HG03108 (cell line): ENCODE data around the gene NDUFAF8.
A peak's percentile ranks its signal among the peaks of the same experiment; 100 is the strongest.
"Not testable (repeated sequence)": the region's sequence is repeated elsewhere in the genome, so short reads cannot be mapped to it uniquely, and the experiment has no call there.

Experiments
- ATAC-seq: cut with Tn5 transposase; IDR thresholded peaks from one replicate; pipeline ENCODE4 v1.9.1; 2021; ENCODE audit warnings: moderate library complexity; ENCODE audit not compliant: unreplicated experiment

NDUFAF8 gene

DNA sequence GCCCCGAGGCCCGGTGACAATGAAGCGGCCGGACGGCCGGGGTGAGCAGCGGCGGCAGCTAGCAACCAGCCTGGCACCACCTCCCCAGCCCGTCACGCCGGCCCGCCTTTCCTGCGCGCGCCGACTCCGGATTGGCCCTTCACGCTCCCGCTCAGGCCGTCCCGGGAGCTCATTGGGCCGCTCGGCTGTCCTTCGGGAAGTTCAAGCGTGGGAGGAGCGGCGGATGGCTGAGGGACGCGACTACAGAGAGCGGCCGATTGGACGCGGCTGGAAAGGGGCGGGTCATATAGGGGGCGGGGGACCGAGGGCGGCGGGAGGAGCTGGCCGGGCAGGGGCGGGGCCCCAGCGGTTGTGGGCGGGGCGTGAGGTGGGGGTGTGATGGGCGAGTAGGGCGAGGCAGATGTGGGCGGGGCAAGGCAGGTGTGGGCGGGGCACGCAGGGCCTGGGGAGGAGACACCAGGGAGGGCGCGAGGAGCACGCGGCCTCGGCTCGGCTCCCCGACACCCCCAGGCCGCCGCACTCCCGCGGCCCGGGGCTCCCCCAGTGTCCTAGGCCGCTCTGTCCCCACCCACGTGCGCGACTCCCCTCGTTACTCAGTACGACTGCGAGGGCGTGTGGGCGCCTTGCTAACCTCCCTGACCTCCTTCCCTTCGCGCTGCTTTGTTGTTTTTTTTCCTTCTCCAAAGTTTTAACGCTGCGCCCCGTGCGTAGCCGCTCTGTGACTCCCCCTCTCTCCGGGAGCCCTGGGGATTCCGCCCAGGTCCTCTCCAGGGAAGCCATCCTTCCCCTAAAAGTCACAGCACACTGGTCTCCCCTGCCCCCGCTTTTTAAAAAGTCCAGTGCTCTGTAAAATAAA lies 16.0 kb upstream of the NDUFAF8 start, which contains the start of gene CEP131:
Gene CEP131, minus strand, starts transcription at position 60 of the 856 bp plus-strand sequence. CDS start 2,909 bp downstream, outside the sequence.
- peak; percentile 93 for ATAC-seq

GRCh38 chr17:81223762-81224130 lies 15.4 kb upstream of the NDUFAF8 start:
- ATAC-seq: no peak

- ATAC-seq: not testable (repeated sequence)
Measured at GRCh38 chr17:81227630-81228029, 11.5 kb upstream of the NDUFAF8 start.

GRCh38 chr17:81228420-81228819 lies 10.7 kb upstream of the NDUFAF8 start:
- ATAC-seq: no peak

GRCh38 chr17:81228834-81229665 lies 10.1 kb upstream of the NDUFAF8 start:
- no peak for ATAC-seq

- ATAC-seq: no peak
Measured at GRCh38 chr17:81229666-81229920, 9.5 kb upstream of the NDUFAF8 start.

- no peak for ATAC-seq
Measured at GRCh38 chr17:81230043-81230820, 8.9 kb upstream of the NDUFAF8 start.

DNA sequence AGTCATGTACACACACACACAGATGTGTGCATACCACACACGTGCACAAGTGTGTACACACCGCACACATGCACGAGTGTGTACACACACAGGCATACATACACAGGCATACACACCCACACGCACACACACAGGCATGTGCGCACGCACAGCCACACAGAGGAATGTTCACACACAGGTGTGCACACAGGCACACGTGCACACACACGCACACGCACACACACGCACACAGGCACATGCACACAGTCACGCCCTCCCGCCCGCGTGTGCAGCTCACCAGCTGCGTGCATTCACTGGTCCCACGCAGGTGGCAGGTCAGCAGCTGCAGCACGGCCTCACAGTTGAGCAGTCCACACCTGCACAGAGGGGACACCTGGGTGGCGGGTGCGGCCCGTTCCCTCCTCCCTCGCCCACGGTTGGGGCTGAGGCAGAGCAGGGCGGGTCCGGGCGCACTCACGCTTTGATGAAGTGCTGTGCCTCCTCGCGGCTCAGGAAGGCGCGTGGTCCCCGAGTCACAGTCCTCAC lies 7.9 kb upstream of the NDUFAF8 start:
- no peak for ATAC-seq

GRCh38 chr17:81231766-81232581 lies 7.1 kb upstream of the NDUFAF8 start:
- ATAC-seq: no peak

GRCh38 chr17:81232616-81233241 lies 6.4 kb upstream of the NDUFAF8 start:
- no peak for ATAC-seq

GRCh38 chr17:81233316-81233715 lies 5.8 kb upstream of the NDUFAF8 start:
- ATAC-seq: no peak

DNA sequence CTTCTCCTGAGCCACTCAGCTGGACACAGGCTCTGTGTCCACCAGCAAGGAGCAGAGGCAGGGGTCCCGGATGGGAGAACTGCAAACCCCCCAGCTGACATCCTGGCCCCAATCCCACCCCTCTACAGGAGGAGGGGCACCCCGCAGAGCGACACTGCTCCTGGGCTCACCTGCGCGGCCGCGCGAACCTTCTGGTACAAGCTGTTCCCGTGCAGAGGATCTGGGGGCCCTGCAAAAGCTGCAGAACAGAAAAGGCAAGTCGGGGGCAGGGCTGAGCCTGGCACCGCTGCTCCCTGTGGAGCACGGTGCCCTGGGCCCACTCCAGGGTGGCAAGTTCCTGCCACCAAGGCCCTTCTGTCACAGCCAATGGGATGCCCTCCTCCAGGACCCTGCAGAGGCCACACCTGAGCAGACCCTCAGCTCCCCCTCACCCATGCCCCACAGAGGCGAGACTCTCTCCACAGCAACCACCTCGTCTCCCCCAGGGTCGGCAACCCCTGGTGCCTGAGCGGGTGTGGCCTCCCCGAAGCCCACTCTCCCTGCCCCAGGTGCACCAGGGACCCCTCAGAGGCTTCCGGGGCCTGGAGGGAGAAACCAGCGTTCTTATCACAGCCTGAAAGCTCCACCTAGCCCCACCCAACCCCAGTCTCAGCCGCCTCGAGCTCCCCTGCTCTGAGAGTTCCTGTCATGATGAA lies 5.2 kb upstream of the NDUFAF8 start:
- ATAC-seq: no peak

DNA sequence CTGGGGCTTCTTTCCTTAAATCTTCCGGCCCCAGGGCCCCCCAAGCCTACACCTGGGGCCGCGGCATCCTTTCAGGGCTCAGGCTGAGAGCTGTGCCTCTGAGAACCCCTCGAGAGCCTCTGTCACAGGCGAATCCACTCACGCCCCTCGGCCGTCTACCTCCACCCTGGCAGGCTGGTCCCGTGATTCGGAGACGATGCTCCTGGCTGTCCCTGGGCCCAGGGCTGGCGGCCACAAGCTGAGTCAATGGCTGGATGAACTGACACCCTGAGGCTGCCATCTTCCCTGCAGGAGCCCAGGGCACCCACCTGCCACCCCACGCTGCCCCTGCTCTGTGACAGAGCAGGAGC lies 4.6 kb upstream of the NDUFAF8 start:
- no peak for ATAC-seq

DNA sequence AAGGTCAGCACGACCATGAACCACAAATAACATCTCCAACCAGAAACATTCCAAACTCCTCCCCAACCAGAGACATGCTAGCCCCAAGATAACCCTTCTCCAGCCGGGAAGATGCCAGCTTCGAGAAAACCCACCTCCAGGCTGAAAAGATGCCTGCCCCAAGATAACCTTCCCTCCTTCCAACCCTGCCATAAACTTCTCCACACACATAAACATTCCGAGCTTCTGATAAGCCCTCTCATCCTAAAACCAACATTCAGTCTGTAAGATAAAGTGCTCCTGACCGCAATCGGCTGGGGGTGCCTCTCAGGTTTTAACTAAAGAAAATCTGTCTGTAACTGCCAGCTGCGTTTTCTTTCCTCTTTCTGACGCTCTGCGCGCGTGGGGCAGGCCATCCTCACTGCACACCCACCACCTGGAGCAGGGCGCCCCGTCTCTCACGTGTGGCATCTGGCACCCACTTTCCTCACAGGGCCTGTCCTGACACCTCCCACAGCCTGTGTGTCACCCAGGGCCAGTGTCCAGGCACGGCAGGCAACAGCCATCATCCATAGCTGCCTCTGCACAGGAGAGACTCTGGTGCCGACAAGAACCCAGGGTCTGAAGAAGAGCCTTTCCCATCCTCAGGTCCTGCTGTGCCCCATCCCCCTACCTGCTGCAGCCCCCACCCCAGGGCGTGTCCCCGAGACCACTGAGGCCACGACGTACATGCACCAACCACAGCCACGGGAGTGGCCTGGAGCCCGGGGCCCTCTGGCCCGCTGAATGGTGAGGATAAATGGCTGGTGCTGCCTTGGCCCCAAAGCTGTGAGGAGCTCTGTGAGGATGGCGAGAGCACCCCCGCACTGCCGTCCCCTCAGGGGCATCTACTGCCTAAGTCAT lies 3.9 kb upstream of the NDUFAF8 start:
- ATAC-seq: no peak

GRCh38 chr17:81235822-81236740 lies 3.0 kb upstream of the NDUFAF8 start:
- ATAC-seq: no peak

DNA sequence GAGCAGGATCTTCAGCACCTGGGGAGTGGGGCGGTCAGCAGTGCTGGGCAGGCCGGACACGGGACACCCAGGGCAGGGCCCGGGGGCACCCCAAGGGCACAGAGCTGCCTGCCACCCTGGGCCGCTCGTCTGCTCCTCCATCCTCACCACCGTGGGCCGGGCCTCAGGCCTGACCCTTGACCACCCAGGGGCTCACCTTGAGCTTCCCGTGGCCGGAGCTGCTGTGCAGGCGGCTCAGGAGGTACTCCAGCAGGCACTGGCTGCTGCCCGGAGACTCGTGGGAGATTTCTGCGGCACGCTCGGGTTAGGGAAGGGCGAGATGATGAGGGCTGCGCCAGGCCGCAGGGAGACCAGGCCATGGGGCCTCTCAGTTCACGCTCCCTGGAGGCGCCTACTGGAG lies 2.3 kb upstream of the NDUFAF8 start:
- no peak for ATAC-seq
